Suppressor macrophage treated with lipopolysaccharide for 1 hour (primary cell): ENCODE measurements around the gene PLXNB1.

ENCODE experiments used
- DNase-seq, 3 donors: peaks; one replicate each; pipeline ENCODE4 v3.0.0-alpha.2; 2020 to 2022

The PLXNB1 gene

GRCh38 chr3:48432411-48433371 lies 2.8 kb upstream of the PLXNB1 start:
- DNase-seq: no peak

DNA sequence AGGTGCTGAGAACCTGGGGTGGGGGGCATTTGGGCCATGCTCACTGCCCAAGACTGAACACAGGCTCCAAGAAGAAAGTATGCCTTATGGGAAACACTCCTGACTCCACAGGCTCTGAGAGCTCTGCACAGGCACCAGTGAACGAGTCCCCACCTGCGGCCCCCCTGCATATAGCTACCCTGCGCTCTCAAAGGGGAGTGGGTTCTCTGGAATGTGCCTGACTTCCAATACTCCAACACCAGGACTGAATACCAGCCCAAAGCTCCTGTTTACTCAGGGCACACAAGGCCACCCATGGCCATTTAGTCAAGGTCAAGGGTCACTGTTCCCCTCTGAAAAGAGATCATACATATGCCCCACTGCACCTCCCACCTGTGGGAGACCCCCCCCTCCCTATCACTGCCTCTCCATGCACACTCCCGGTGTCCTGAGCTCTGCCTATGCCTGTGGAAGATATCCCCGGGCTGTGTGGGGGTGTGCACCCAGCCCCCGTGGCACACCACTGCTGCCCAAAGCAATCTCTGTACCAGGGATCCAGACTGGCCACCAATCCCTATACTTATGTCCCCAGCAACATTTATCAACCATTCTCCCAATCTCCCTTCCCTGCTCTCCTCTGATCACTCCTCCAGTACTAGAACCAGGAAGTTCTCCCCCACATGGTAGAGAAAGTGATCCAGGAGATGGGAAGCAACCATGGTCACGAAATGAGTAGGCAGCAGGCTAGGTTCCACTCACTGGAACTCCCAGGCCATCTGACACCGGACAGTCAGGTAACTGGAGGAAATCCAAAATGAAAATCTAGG lies 1.5 kb upstream of the PLXNB1 start:
- DNase-seq: no peak

DNA sequence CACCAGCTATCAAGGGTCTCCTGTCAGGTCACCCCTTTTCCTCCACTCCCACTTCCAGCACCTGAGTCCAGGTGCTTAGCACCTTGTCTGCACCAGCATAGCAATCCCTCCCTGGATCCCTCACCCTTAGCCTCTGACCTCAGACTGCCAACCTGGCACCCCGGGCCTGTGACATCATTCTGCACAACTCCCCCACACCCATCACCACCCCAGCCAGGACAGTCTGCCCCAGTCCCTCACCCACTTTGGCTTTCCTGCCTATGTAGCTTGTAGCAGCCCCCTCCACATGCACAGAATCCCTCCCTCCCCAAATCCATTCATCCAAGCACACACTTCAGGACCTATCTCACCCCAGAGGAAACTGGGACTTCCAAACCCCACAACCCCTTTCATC lies 819 bp upstream of the PLXNB1 start:
- no peak for DNase-seq

GRCh38 chr3:48429317-48429959 lies 448 bp downstream of the PLXNB1 start:
- peak; percentile 43 to 81 (median 52) for DNase-seq

- DNase-seq: no peak
Measured at GRCh38 chr3:48428572-48429316, 1.1 kb downstream of the PLXNB1 start.

GRCh38 chr3:48428088-48428571 lies 1.8 kb downstream of the PLXNB1 start:
- no peak for DNase-seq

GRCh38 chr3:48427630-48427962 lies 2.3 kb downstream of the PLXNB1 start:
- DNase-seq: no peak

- DNase-seq: no peak
Measured at GRCh38 chr3:48426944-48427629, 2.8 kb downstream of the PLXNB1 start.

DNA sequence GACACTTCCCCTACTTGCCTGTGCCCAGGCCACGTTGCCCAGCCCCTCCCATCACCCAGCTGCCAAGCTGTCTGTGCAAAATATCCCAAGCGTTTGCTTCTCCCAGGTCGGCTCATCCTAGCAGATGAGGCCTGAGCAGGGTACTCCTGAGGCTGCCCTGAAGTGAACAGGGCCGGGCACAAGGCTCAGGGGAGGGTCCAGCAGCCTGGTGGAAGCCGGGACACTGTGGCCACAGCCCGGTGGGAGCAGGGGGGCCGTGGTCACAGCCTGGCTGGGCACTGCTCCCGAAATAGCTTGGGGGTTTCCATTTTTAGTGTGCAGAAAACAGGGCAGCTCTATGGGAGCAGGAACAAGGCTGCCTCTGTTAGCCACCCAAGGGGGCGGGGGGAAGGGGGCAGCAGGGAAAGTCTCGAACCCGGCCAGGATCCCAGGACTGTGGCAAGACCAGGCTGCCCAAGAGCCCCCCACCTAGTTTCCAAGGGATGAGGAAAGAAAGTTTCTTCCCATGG lies 3.4 kb downstream of the PLXNB1 start:
- DNase-seq: no peak

DNA sequence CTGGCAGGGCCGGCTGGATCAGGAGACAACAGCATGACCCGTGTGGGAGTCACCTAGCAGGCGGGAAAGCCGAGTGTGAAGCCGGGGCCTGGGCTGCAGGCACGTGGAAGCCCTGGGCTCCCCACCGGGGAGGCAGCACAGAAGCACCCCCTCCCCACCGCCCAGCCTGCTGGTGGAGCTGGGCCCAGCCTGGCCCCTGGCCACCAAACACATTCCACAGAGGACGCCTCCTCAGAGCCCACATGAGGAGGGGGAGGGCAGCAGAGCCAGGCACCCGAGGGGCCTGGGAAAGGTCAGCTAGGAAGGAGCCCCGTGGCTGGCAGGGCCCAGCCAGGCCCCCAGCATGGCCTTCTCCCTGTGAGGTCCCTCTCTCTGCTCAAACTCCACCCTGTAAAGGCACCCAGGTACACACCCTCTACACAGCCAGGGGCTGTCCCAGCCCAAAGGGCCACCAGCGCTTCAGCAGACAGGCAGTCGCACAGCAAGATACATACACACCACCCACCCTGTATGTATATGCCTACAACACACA lies 4.5 kb downstream of the PLXNB1 start:
- no peak for DNase-seq

- DNase-seq: no peak
Measured at GRCh38 chr3:48423883-48424695, 5.8 kb downstream of the PLXNB1 start.

- no peak for DNase-seq
Measured at GRCh38 chr3:48423241-48423882, 6.5 kb downstream of the PLXNB1 start.

- DNase-seq: no peak
Measured at GRCh38 chr3:48422681-48423080, 7.2 kb downstream of the PLXNB1 start.

GRCh38 chr3:48422272-48422671 lies 7.6 kb downstream of the PLXNB1 start:
- no peak for DNase-seq

DNA sequence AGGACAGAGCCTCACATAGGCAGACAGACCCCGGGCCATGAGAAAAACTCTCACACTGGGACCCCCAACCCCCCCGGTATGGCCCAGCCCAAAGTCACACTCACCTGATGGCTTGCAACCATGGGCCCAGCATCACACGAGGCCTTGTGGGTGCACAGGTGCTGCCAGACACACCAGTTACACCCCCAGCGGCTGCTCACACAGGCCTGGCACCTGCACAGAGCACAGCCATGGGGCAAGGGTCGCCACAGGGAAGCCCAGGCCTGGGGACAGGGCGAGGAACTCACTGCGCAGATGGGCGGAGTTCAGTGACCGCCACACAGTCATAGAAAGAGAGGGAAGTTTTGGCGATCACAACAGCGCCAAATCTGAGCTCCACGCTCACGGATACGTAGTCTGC lies 9.3 kb downstream of the PLXNB1 start:
- no peak for DNase-seq

- no peak for DNase-seq
Measured at GRCh38 chr3:48419597-48419996, 10.3 kb downstream of the PLXNB1 start.

GRCh38 chr3:48419149-48419548 lies 10.7 kb downstream of the PLXNB1 start:
- DNase-seq: no peak

DNA sequence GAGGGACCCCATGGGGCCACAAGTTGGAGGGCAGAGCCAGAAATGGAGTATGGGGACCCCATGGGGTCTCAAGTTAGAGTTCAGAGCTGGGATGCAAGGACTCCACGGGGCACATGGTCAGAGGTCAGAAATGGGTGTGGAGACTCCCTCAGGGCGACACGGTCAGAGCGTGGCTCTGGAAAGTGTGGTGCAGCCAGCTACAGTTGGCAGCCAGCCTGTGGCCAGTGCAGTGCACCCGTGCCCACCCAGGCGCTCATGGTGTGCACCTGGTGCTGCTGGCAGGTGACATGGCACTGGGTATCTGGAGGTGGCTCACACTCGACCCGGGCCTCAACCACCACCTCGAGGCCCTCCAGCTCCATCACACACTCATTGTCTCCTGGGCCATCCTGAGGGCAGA lies 11.2 kb downstream of the PLXNB1 start:
- no peak for DNase-seq

DNA sequence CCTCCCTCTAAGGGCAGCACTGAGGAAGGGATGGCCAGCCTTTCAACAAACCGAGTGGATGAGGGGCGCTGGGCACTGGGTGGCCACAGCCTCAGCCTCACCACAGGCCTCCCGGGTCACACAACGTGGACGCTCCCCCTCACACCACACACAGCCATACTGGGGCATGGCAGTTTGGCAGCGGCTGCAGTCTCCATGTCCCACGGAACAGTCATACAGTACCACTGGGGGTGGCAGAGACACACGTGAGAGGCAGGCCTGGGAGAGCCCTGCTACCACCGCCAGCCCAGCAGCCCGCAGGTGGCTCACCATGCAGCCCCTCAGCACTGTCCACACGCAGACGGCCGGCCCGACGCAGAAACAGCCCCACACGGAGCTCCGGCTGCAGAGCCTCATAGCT lies 11.7 kb downstream of the PLXNB1 start:
- no peak for DNase-seq

GRCh38 chr3:48417529-48418108 lies 12.3 kb downstream of the PLXNB1 start:
- DNase-seq: no peak
